Mesodermal cell (in vitro differentiated cells): ENCODE results near the gene MRPL47.

Source experiments
- H3K27ac ChIP-seq: 2 replicates; pipeline ENCODE4 v1.7.0; 2013; ENCODE audit warnings: mild to moderate bottlenecking, low read depth, low read length, moderate library complexity; ENCODE audit not compliant: severe bottlenecking
- H3K36me3 ChIP-seq: 2 replicates; pipeline ENCODE4 v1.7.1; 2013; ENCODE audit warnings: mild to moderate bottlenecking, low read length, moderate library complexity; ENCODE audit not compliant: control insufficient read depth, insufficient read depth
- H3K4me1 ChIP-seq: one replicate; pipeline ENCODE4 v1.7.1; 2013; ENCODE audit warnings: mild to moderate bottlenecking, low read length; ENCODE audit not compliant: insufficient read depth, control insufficient read depth, poor library complexity, severe bottlenecking
- H3K4me3 ChIP-seq: 2 replicates; pipeline ENCODE4 v1.7.0; 2013; ENCODE audit warnings: low read length, control low read depth, mild to moderate bottlenecking; ENCODE audit not compliant: insufficient read depth, poor library complexity, severe bottlenecking; ENCODE audit errors: extremely low read depth
- H3K9me3 ChIP-seq: 2 replicates; pipeline ENCODE4 v1.7.1; 2013; ENCODE audit warnings: mild to moderate bottlenecking, low read length, moderate library complexity; ENCODE audit not compliant: control insufficient read depth
- WGBS, 2 experiments: methylation state at CpG; one replicate each; pipeline ENCODE4 v1.1.5; 2013; ENCODE audit warnings: missing lambda C conversion rate in 2 of 2; ENCODE audit not compliant: insufficient coverage in 2 of 2; 5-methylcytosine and 5-hydroxymethylcytosine counted together

The MRPL47 gene

DNA sequence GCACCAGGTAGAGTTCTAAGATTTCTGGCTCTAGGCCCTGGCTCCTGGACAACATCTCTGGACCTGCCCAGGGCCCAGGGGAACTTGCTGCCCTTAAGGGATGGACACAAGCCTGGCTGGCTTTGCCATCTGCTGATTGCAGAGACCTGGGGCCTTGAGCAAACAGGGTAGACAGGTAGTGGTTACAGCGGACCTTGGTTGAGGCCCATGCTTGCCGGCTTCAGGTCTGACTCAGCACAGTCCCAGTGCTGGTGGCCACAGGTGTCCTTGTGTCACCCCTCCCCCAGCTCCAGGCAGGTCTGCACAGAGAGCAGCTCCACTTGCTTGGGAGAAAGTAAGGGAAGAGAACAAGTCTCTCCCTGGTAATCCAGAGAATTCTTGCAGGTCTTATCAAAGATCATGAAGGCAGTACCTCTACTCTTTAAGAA is 57.6 kb downstream of the MRPL47 start:
- Histone ChIP-seq H3K27ac (no peak overlapping the region), H3K9me3 (peaks cover 7% of the 10 kb centered on the region), H3K4me1 (peaks cover 6% of the 10 kb centered on the region), H3K36me3 (no peaks in the 10 kb centered on the region), H3K4me3 (no peak overlapping the region)
- WGBS, 2 experiments = 84 to 100% methylated on average over 2 of the region's 2 CpGs

DNA sequence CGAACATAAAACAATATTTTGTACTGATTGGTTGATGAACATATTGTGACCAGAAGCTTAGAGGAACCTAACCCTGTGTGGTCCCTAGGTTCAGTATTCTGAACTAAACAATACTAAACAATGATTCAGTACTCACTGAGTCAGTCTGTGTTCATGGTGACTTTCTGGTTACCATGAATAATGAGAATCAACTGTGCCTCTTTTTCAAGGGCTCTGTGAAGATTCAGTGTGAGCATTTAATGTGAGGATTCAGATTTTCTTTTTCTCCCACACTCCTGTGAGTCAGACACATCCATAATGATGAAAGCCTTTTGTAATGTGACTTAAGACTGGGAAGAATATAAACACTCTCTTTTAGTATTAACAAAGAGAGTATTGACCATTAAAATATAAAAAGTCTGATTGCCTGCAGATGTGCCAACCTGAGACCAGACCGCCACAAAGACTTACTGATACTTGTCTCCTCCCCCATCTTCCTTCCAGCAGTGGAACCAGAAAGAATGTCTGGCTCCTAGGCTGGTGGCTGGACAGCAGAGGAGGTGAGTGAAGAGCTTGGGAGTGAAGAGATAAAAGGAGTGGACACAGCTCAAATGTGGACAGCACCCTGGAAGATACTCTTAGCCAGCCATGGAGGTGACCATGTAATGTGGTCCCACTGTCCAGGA is 59.3 kb downstream of the MRPL47 start:
- no CpG with 5 or more reads among the region's 2 CpGs for WGBS, 2 experiments
- Histone ChIP-seq H3K4me3 (no peak overlapping the region), H3K36me3 (no peaks in the 10 kb centered on the region), H3K4me1 (peaks cover 6% of the 10 kb centered on the region), H3K27ac (no peak overlapping the region), H3K9me3 (peaks cover under 1% of the 10 kb centered on the region)

DNA sequence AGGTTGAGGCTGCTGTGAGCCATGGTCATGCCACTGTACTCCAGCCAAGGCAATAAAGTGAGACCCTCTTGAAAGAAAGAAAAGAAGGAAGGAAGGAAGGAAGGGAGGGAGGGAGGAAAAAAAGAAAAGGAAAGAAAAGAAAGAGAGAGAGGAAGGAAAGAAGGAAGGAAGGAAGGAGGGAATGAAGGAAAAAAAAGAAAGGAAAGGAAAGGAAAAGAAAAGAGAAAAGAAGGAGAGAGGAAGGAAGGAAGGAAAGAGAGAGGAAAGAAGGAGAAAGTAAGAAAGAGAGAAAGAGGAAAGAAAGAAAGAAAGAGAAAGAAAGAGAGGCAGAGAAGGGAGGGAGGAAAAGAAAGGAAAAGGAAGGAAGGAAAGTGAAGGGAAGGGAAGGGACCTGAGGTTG is 62.1 kb downstream of the MRPL47 start:
- Histone ChIP-seq H3K27ac (no peak overlapping the region), H3K4me1 (peaks cover 6% of the 10 kb centered on the region), H3K4me3 (no peak overlapping the region), H3K9me3 (no peaks in the 10 kb centered on the region), H3K36me3 (no peaks in the 10 kb centered on the region)

DNA sequence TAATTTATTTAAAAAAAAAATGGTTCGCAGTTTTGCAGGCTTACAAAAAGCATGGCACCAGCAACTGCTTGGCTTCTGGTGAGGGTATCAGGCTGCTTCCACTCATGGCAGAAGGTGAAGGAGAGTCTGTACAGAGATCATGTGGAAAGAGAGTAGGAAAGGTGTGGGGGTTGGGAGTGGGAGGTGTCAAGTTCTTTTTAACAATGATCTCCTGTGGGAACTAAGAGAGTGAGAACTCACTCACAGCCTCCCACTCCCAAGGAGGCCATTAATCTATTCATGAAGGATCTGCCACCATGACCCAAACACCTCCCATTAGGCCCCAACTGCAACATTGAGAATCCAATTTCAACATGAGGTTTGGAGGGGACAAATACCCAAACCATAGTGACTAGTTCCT is 62.8 kb downstream of the MRPL47 start:
- H3K27ac ChIP-seq = no peak overlapping the region
- no peak overlapping the region for H3K4me3 ChIP-seq
- no peaks in the 10 kb centered on the region for H3K36me3 ChIP-seq
- H3K9me3 ChIP-seq = no peaks in the 10 kb centered on the region
- 100% methylated on average over 1 of the region's 1 CpG for WGBS, 2 experiments
- H3K4me1 ChIP-seq = no peaks in the 10 kb centered on the region

DNA sequence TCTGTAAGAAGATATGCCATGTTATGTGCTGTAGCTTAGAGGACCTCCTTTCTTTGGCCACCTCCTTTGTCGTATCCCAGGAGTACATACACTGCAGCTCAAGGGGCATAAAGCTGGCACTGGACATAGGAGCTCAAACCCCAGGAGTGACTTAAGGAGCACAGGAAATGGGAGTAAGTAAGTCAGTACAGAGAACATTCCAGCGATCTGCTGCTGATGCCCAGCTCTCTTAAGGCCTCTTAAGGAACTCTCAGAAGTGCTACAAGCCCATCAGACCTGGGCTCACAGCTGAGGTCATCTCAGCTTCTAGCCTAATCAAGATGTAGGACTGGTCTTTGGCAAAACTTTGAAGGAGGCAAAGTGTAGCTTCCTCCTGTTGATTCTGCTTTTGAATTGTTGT is 63.3 kb downstream of the MRPL47 start:
- no peak overlapping the region for H3K27ac ChIP-seq
- no peaks in the 10 kb centered on the region for H3K9me3 ChIP-seq
- WGBS, 2 experiments = 100% methylated on average over 1 of the region's 2 CpGs; no CpG with 5 or more reads in 1 of the 2 experiments
- no peaks in the 10 kb centered on the region for H3K36me3 ChIP-seq
- H3K4me1 ChIP-seq = no peaks in the 10 kb centered on the region
- no peak overlapping the region for H3K4me3 ChIP-seq
